T1000 (cell line): ENCODE data around the gene ATP10A.

Experiments used
- DNase-seq: peaks from one replicate; lab custom pipeline; 2025; ENCODE audit warnings: mixed read lengths; lab: John Stamatoyannopoulos, UW

Gene ATP10A

GRCh38 chr15:25718169-25718536 lies 145.0 kb downstream of the ATP10A start:
- DNase-seq, result no peak

DNA sequence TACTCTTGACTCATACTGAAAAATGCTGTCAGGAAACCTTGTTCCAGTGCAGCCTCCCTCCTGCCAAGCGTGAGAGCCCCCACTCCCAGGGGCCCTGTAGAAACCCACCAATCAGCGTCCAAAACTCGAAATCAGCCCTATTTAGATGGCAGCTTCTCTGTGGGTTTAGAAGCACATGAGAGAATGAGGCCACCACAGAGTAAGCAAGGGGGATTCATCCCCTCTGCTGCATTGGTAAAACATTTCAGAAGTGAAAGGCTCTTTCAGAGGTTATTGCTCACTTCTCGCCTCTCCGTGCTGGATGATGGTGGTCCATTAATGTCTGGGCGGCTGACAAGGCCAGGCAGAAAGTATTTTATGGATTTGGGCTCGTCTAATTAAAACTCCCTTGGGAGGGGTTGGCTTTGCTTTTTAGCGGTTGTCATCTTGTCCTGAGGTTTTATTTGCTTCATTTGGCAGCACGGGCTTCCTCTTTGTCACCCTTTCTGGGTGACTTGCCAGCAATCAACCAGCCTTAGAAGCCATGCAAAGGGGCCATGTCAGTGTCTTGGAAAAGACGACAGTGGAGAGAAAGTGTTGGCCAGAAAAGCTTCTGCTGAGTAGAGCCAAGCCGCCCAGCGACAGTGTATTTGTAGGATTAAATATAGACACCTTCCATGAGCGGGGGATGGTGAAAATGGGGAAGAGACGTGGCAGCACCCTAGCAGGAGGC lies 145.5 kb downstream of the ATP10A start:
- DNase-seq, result no peak

DNA sequence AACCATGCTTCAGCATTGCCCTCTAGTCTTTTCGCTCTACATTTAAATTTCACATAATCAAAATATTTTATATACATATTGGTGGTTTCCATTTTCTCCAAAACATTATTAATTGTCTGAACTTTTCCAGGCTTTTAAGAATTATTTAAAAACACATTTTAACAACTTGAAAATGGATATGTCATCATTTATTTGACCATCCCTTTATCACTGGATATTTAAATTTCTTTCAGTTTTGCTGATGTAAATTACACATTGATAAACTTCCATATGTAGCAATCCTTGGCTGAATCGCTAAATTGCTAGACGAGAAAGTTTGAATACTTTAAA lies 146.0 kb downstream of the ATP10A start:
- no peak for DNase-seq

DNA sequence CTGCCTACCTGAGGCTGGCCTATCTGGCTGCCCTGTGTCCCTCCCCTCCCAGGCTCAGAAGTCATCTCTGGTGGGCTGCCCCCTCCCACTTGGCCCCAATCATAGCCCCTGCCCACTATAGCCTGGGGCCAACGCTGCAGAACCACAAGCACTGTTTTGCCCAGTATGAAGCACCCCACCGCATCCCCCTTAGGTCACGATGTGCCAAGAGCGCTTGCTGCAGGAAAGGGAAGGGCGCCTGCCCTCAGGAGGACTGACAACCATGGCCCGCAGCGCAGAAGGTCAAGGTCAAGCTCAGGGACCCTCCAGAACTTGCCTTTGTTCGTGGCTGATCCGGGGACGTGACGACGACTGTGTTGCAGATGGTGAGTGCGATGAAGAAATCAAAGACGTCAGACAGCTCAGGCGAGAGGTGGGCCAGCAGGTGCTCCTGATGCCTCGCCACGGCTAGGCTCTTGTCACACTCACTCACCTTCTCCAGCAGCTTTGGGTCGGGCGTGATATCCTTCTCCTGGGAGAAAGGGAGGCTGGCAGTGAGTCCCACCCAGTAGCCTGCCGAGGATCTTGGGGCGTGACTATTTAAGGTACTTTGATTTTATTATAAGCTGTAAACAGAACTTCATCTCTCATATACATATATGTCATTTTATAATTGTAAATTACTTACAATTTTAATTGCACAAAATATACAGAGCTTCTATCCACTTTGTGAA lies 146.6 kb downstream of the ATP10A start:
- no peak for DNase-seq

DNA sequence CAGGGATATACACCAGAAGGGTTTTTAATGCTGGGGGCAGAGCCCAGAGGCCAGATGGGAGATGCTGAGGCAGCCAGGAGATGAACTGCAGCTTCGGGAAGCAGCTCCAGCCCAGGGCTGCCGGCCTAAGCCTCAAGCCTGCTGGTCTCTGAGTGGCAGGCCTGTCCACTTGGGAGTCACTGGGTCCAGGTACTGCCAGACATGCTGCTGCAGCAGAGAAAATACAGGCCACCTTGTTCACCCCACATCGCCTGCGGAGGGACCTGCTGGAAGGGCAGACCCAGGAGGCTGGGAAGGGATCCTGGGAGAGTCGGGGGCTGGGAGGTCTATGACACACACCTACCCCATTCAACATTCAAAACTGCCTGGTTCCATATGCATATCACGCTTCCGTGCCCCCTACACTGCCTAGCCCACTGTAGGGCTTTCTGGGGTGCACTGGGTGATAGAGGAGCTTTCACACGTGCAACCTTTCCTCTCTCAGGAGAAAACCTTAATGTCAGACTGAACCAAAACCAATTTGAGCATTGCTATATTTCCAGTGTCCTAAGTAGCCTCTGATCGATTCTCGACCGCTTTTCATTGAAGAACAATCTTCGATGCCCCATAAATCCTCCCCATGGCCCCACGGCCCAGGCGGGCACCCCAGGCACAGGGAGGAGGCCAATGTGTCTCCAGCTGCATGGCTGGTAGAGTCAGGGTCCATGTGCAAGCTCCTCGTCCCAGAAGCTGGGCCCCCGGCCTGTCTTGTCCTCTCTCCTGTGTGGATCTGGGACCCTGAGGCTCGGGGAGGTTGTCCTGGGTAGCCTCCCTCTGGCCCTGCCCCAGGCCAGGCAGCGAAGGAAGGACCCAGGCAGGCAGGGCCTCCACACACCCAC lies 147.4 kb downstream of the ATP10A start:
- DNase-seq, result no peak

- no peak for DNase-seq
Measured at GRCh38 chr15:25714538-25714840, 148.6 kb downstream of the ATP10A start.

- no peak for DNase-seq
Measured at GRCh38 chr15:25713736-25714537, 149.2 kb downstream of the ATP10A start.

DNA sequence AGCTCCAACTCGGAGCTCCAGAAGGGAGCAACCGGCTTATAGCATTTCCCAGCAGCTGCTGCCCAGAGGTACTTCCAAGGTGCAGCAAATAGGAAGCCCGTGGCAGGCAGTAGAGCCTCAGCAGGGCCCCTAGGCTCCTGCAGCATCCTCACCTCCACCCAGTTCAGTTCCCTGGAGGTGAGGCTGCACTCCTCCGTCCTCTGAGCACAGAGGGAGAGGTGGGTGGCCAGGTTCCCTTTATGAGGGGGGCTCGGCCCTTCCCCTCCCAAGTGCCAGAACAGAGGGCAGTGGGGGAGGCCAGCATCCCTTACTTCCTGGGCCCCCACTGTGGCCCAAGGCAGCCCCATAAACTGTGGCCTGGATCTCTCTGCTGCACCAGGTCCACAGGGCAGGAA lies 150.2 kb downstream of the ATP10A start:
- DNase-seq, result no peak

GRCh38 chr15:25712192-25712960 lies 150.8 kb downstream of the ATP10A start:
- no peak for DNase-seq

- DNase-seq, result no peak
Measured at GRCh38 chr15:25711691-25712090, 151.4 kb downstream of the ATP10A start.

DNA sequence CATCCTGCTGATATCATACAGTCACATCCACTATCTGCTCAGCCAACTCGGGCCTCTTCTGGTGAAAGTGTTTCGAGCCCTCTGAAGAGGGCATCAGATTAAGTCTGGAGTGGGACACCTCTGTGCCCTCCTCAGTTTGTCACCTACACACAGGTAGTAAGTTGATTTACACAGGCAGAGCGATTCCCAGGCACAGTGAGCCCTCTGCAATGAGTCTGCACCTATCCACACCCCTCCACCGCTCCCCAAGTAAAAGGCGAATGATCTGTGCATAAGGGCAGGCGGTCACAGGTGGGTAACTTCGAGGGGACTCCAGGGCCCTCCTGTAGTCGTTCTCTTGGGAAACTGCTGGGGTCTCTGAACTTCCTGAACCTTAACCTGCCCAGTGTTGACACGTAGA lies 152.0 kb downstream of the ATP10A start:
- no peak for DNase-seq

DNA sequence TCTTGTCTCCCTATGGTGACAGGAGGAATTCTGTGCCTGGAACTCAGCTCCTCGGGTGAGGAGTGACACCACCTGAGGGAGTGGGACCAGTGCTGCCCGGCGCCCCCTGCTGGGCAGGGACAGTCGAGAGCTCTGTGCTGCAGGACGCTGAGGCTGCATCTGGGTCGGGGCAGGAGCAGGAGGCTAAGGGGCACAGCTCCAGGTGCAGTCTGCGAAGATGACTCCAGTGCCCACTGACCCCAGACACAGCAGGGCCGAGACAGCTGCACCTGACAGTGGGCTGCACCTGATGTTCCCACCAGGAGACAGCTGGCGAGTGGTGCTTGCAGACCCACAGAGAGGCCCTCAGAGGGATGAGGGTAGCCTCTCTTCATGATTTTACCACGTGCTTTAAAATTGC lies 152.9 kb downstream of the ATP10A start:
- no peak for DNase-seq

DNA sequence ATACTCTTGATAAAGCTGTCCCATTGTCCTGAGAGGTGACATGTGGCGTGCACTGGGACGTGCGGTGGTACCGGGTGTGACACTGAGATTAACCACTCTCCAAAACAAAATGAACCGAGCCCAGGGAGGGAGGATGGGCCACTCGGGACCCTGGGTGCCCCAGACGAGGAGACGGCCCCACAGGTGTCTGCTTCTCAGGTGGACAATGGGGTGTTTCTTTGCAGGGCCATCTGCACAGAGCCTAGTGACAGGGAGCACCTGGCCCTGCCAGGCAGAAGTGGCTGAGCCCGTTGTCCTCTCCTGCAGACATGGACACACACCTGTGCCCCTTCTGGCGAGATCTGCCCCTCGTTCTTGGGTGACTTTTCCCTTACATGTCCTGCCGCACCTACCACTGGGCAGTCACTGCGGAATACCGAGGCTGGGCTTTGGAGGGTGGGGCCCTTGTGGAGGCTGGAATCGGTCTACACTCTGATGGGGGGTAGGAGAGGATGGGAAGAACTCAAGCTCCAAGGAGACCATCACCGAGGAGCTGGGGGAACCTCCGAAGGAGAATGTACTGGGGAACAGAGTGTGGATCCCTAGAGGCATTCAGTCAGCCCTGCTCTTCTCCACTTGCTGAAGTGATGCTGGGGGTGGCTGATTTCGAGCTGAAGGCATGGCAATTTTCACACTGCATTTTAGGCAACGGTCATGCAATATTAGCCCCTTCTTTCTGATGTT lies 153.5 kb downstream of the ATP10A start:
- DNase-seq, result no peak

GRCh38 chr15:25708391-25708790 lies 154.7 kb downstream of the ATP10A start:
- no peak for DNase-seq

DNA sequence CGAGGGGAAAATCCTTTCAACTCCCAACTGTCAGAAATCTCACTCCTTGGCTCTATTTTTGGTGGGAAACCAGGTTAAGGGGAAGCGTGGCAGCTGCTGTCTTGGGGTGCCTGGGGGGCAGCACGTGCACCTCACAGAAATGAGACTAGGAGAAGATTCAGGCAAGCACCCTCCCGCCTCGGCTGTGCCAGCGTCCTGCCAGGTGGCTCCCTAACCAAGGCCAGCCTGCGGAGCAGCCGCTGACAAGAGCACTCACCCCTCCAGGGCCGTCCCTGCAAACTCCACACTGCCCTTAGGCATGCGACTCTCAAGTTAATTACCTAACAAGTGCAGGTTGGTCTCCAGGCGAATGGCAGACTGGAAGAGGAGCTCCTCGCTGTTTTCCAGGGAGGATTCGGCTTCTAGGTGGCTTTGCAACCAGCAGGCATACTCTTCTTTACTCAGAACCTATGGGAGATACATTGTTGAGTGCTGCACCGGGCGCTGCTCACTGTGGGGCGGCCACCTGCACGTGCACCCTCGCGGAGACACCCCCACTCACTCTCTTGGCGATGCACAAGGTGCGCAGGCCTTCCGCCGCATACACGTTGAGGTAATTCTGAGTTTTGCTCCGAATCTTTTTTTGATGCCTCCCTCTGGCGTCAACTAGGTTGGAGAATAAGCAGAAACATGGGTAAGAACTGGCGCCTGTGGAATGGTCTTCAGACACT lies 155.3 kb downstream of the ATP10A start:
- no peak for DNase-seq

DNA sequence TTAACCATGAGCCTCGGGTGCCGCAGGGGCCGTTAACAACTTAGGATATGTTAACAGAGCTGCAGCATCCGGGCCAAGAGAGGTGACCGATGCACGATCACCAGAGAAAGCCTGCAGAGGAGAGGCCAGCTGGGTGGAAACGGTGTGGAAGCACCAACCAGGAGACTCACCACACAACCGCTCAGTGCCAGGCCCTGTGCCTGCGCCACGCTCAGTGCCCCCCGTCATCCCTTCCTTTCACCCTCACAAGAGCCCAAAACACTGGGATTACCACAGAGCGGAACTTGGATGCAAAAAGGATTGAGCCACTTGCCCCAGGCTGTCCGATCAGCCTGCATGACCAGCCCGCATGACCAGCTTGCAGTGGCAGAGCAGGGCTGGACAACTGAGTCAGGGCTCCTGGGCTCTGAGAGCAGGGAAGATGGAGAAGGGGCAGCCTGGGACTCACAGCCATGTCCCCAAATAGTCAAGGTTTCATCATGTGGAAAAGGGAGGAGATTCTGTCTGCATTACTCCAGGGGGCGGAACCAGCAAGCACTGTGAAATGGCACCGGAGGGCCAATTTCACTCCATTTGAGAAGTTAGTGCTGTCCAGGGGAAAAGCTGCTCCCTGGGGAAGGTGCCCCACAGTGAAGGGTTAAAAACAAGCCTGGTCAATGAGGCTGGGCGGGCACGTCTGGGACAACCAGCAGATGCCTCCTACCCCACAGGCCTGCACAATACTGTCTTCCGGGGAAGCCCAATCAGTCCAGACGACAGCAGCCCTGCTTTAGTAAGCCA lies 156.8 kb downstream of the ATP10A start:
- no peak for DNase-seq

DNA sequence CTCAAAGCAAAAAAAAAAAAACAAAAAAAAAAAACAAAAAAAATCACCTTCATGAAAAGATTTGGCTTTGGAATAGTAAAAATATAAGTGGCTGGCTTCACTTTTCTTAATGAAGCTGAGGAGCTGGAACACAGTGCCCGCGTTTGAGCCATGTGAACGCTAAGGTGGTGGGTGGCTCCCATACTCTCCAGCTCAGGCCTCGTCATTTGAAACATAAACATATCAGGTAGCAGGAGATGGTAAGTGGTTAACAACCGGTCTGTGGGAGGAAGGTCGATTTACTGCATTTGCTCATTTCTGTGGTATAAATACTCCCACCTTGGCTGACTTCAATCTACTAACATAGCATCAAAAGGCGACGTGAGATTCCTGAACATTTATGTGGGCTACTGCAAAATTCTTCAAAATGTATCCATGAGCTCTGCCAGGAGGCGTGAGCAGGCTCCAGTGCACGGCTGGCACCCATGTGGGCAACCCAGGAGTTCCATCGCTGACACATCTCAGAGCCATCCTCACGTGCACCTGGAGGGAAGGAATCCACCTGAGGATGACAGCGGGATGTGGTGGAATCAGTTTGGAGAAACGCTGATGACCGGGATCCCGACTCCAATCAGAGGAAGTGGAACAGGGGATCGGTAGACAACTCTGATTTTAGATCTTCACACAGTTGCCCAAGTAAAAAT lies 157.6 kb downstream of the ATP10A start:
- no peak for DNase-seq

- DNase-seq, result no peak
Measured at GRCh38 chr15:25703726-25704125, 159.4 kb downstream of the ATP10A start.
